HepG2 (cell line): ENCODE data around the gene WNK2. TPM values are rescaled to one million over a fixed set of nuclear protein-coding genes. Genes with fewer than 3 reads are reported as not detected.

Source experiments
- ATAC-seq: fragments of 200-7000 bp; cut with Tn5 transposase; 3 replicates; pipeline ENCODE4 v1.9.1; 2020; ENCODE audit warnings: mild to moderate bottlenecking, moderate library complexity
- BruUV-seq: library from RNA; stranded (reverse); fragments of 400-500 nt; replicated peaks from 2 replicates; lab custom pipeline; 2021; lab: Mats Ljungman, UMichigan
- CTCF ChIA-PET: fragments of 300-600 bp; formaldehyde crosslinking; extraction: SDS; loops from one replicate; lab custom pipeline; 2021; ENCODE audit warnings: low total read pairs, inconsistent platforms, low intra/inter-chr PET ratio; lab: Yijun Ruan, JAX
- POLR2A ChIA-PET: fragments of 350-600 bp; sonication (Branson Sonifier 250); formaldehyde crosslinking; loops from one replicate; lab custom pipeline; 2020; ENCODE audit warnings: antibody characterized with exemption, inconsistent platforms; lab: Yijun Ruan, JAX
- DNase-seq: peaks from one replicate; pipeline ENCODE4 v3.0.0-alpha.2; 2015; ENCODE audit warnings: low spot score
- FAIRE-seq: peaks from 3 replicates; lab custom pipeline; 2011; peaks lifted over from hg19 to GRCh38; lab: Jason Lieb, UNC
- H2AFZ ChIP-seq: one replicate; pipeline ENCODE4 v1.6.1; 2011; ENCODE audit warnings: low read length, inconsistent platforms
- H3K27ac ChIP-seq: fragments of 300-600 bp; 3 replicates; pipeline ENCODE4 v1.8.0; 2011; ENCODE audit warnings: mixed run types, mild to moderate bottlenecking, mixed read lengths, low read length, inconsistent platforms; ENCODE audit not compliant: insufficient read depth; ENCODE audit errors: extremely low read length
- H3K27me3 ChIP-seq, 2 experiments: fragments of 200-600 bp in 1 of 2; 2 replicates in 1 of 2; 3 replicates in 1 of 2; pipeline versions ENCODE4 v1.6.0 to v1.8.0; 2011; ENCODE audit warnings: low read length in 2 of 2, mild to moderate bottlenecking in 2 of 2, moderate library complexity in 2 of 2, inconsistent platforms in 1 of 2; ENCODE audit not compliant: insufficient read depth in 2 of 2, control insufficient read depth in 1 of 2
- H3K36me3 ChIP-seq, 2 experiments: fragments of 200-600 bp in 1 of 2; replicated peaks in 1 of 2; 2 replicates in 1 of 2; 3 replicates in 1 of 2; pipeline versions ENCODE4 v1.5.1 to v1.8.0; 2011; ENCODE audit warnings: low read length in 2 of 2, inconsistent platforms in 1 of 2; ENCODE audit not compliant: insufficient read depth in 2 of 2, control insufficient read depth in 1 of 2
- H3K4me1 ChIP-seq: 2 replicates; pipeline ENCODE4 v1.5.1; 2012; ENCODE audit warnings: low read length, inconsistent platforms; ENCODE audit not compliant: insufficient read depth
- H3K4me2 ChIP-seq: 2 replicates; pipeline ENCODE4 v1.6.0; 2011; ENCODE audit warnings: low read depth, low read length, inconsistent platforms
- H3K4me3 ChIP-seq, 3 experiments: fragments of 200-600 bp in 1 of 3; sonication (generic), shearing (Covaris generic) in 1 of 3; replicated peaks in 1 of 3; 2 replicates each; pipeline ENCODE4 v1.5.1; 2011 to 2016; ENCODE audit warnings: low read length in 3 of 3, inconsistent platforms in 2 of 3, low read depth in 2 of 3, mild to moderate bottlenecking in 2 of 3, control low read depth in 1 of 3, mixed read lengths in 1 of 3; ENCODE audit not compliant: insufficient read depth in 1 of 3
- H3K79me2 ChIP-seq: one replicate; pipeline ENCODE4 v1.6.1; 2011; ENCODE audit warnings: low read length, inconsistent platforms; ENCODE audit not compliant: insufficient read depth
- H3K9ac ChIP-seq: 2 replicates; pipeline ENCODE4 v1.6.0; 2011; ENCODE audit warnings: mild to moderate bottlenecking, low read depth, low read length, inconsistent platforms; ENCODE audit not compliant: insufficient read depth
- H3K9me3 ChIP-seq: 2 replicates; pipeline ENCODE4 v1.5.1; 2012; ENCODE audit warnings: mild to moderate bottlenecking, low read length
- H4K20me1 ChIP-seq: 2 replicates; pipeline ENCODE4 v1.6.0; 2011; ENCODE audit warnings: inconsistent platforms, mild to moderate bottlenecking, low read length, moderate library complexity; ENCODE audit not compliant: insufficient read depth
- ZSCAN29 ChIP-seq: sonication (generic); formaldehyde crosslinking; conservative IDR thresholded peaks from 2 replicates; pipeline ENCODE4 v1.4.0; 2020; ENCODE audit warnings: mild to moderate bottlenecking, missing genetic modification reagents
- WGBS: methylation state at CpG from one replicate; pipeline ENCODE4 v1.1.6; 2017; ENCODE audit warnings: low lambda C conversion rate; 5-methylcytosine and 5-hydroxymethylcytosine counted together
- in situ Hi-C: cut with HindIII; loops from 2 replicates; pipeline ENCODE4 v1.10.0; 2017; ENCODE audit warnings: low pct_unique_long_range_greater_than_20kb; ENCODE audit not compliant: extremely low pct_ligation_motif_present
- intact Hi-C: fragments of 100-400 bp; cut with micrococcal nuclease; formaldehyde crosslinking; loops from one replicate; pipeline ENCODE4 v1.10.0; 2022; ENCODE audit not compliant: unreplicated experiment
- polyA plus RNA-seq, 8 experiments: library from polyadenylated mRNA; depleted of rRNA in 3 of 8; stranded (reverse) in 7 of 8; unstranded in 1 of 8; fragments of >200 nt; fragmentation: Illumina TruSeq in 4 of 8; extraction: Trizol in 4 of 8; gene quantifications; 2 replicates each; pipeline versions ENCODE4 v1.2.1 to v1.2.3, GENCODE V29; 2011 to 2016; ENCODE audit warnings: low read depth in 4 of 8, missing spikeins in 1 of 8, mixed read lengths in 1 of 8; ENCODE audit not compliant: insufficient read depth in 1 of 8
- total RNA-seq, 5 experiments: library from RNA; depleted of rRNA; stranded (reverse); fragments of >200 nt; fragmentation: Illumina TruSeq; extraction: Trizol; gene quantifications; 2 replicates each; pipeline ENCODE4 v1.2.3, GENCODE V29; 2016; ENCODE audit warnings: low read depth in 1 of 5
- TF ChIP-seq, protein P1 (sequence below): sonication (generic); formaldehyde crosslinking; conservative IDR thresholded peaks from 2 replicates; pipeline ENCODE4 v1.8.1; 2023; ENCODE audit warnings: missing genetic modification reagents
- TF ChIP-seq, protein P2 (sequence below): sonication (generic); formaldehyde crosslinking; IDR thresholded peaks from 2 replicates; pipeline ENCODE4 v1.5.1; 2020; ENCODE audit warnings: mild to moderate bottlenecking, missing genetic modification reagents, moderate library complexity

Gene WNK2
- total and polyA plus RNA-seq, 2 of the 13 experiments (the other 11 are each of a cell fraction or from before 2014, with no cell fraction given) = 10.5 to 12.0 TPM

DNA sequence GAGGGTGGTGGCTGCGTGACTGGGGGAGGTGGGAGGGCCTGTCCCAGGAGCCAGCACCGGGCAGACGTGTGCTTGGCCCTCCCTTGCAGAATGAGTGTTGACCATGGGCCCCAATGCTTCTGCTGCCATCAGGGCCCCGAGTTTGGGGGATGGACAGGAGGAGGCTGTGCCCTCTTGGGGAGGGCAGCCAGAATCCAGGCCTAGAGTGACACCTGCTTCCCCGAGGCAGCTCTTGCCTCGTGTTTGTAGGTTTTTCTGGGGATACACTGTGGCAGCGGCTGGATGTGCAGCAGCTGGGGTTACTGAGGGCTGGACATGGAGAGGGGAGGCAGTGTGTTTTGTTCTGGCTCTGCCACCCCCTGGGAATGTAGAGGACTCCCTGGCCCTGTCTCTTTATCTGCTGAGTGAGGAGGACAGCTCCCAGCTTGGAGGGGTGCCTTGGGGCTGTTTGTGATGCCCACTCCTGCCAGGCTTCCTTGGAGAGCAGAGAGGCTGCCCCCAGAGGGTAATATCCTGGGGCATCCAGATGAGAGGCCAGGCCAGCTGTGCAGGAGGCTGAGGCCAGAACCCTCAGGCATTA is 22.7 kb downstream of the WNK2 start (continued):
- TF ChIP-seq, protein P1, sequence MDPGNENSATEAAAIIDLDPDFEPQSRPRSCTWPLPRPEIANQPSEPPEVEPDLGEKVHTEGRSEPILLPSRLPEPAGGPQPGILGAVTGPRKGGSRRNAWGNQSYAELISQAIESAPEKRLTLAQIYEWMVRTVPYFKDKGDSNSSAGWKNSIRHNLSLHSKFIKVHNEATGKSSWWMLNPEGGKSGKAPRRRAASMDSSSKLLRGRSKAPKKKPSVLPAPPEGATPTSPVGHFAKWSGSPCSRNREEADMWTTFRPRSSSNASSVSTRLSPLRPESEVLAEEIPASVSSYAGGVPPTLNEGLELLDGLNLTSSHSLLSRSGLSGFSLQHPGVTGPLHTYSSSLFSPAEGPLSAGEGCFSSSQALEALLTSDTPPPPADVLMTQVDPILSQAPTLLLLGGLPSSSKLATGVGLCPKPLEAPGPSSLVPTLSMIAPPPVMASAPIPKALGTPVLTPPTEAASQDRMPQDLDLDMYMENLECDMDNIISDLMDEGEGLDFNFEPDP (CRISPR knock-in tag) = no peak

DNA sequence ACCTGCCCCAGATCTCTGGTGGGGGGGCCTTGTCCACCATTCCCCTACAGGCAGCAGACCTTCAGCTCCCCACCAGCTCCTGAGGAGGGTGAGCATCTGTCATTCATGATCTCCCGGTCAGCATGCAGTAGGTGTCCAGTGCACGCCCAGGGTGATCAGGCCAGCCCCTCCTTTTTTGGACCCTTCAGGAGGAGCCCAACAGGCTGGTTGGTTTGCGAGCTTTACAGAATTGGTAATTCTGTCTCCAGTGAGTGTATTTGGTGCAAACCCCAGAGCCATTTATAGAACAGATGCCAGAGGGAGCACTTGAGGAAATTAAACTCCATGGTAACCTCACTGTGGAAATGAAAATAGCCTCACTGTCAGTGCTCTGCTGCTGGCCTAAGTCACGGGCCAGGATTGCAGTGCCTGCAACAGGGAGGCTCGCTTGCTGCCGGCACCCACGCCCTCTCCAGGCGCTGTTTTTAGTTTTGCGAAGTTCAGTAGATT is 23.4 kb downstream of the WNK2 start:
- H3K9me3 ChIP-seq = no peaks in the 10 kb centered on the region
- H3K27me3 ChIP-seq = no peaks in the 10 kb centered on the region
- CTCF ChIA-PET = no interaction called here
- H4K20me1 ChIP-seq = peaks cover 14% of the 10 kb centered on the region; the same call in 1 of the 2 replicates
- ATAC-seq (no peak), FAIRE-seq (no peak), DNase-seq (no peak)
- H3K79me2 ChIP-seq = peaks cover 91% of the 10 kb centered on the region
- no peak overlapping the region for H2AFZ ChIP-seq
- intact Hi-C loops (no loop called here), in situ Hi-C loops (no loop called here)
- 67% methylated on average over 9 of the region's 9 CpGs for WGBS
- peak overlapping the region; percentile 37 for H3K27ac ChIP-seq
- BruUV-seq = no TSS peak
- no peak for TF ChIP-seq ZSCAN29
- TF ChIP-seq, protein P2, sequence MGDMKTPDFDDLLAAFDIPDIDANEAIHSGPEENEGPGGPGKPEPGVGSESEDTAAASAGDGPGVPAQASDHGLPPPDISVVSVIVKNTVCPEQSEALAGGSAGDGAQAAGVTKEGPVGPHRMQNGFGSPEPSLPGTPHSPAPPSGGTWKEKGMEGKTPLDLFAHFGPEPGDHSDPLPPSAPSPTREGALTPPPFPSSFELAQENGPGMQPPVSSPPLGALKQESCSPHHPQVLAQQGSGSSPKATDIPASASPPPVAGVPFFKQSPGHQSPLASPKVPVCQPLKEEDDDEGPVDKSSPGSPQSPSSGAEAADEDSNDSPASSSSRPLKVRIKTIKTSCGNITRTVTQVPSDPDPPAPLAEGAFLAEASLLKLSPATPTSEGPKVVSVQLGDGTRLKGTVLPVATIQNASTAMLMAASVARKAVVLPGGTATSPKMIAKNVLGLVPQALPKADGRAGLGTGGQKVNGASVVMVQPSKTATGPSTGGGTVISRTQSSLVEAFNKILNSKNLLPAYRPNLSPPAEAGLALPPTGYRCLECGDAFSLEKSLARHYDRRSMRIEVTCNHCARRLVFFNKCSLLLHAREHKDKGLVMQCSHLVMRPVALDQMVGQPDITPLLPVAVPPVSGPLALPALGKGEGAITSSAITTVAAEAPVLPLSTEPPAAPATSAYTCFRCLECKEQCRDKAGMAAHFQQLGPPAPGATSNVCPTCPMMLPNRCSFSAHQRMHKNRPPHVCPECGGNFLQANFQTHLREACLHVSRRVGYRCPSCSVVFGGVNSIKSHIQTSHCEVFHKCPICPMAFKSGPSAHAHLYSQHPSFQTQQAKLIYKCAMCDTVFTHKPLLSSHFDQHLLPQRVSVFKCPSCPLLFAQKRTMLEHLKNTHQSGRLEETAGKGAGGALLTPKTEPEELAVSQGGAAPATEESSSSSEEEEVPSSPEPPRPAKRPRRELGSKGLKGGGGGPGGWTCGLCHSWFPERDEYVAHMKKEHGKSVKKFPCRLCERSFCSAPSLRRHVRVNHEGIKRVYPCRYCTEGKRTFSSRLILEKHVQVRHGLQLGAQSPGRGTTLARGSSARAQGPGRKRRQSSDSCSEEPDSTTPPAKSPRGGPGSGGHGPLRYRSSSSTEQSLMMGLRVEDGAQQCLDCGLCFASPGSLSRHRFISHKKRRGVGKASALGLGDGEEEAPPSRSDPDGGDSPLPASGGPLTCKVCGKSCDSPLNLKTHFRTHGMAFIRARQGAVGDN (CRISPR knock-in tag) = peak; percentile 28; the same call in 1 of the 2 replicates
- peak overlapping the region; percentile 62; the same call in 1 of the 2 replicates for H3K4me2 ChIP-seq
- H3K9ac ChIP-seq = no peak overlapping the region
- no peak overlapping the region for H3K4me3 ChIP-seq
- POLR2A ChIA-PET = no interaction called here
- H3K36me3 ChIP-seq = peaks cover 0 to 6% of the 10 kb centered on the region in 2 experiments; a peak in 3 of 5 replicates
- peaks cover 100% of the 10 kb centered on the region for H3K4me1 ChIP-seq
